ENCODE data around the gene KIAA0319L.

KIAA0319L gene

DNA sequence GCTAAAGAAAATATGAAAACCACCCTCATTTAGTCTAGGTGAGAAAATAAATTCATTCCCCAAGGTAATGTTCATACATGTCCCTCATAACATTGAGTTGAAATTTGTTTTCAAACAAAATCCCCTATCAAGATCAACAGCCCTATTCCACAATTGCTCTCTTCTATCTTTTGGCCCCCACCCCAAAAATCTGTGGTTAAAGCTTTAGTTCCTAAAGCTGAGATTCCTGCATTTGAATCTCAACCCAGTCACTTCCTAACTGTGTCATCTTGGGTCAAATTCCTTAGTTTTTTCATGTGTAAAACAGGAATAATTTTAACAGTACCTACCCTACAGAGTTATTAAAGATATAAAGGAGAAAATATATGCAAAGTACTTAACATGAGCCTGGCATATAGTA, 22.0 kb downstream of the KIAA0319L start:
- DNase-seq: no peak

DNA sequence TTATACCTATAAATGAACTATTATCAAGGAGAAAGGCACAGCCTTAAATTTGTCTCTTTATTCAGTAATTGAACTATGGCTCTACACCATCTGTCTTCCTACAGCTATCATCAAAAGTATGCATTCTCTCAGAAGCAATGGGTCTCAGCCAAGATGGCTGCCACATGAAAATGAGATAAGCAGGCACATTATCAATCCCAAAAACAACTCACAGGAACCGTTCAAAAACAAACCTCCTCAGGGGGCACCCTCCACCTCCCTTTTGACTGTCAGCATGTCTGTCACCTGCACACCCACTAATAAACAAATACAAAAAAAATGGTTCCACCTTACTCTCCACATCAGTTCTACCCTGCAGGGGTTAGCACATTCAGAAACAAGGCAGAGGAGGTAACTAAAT, 23.6 kb downstream of the KIAA0319L start:
- DNase-seq: no peak

DNA sequence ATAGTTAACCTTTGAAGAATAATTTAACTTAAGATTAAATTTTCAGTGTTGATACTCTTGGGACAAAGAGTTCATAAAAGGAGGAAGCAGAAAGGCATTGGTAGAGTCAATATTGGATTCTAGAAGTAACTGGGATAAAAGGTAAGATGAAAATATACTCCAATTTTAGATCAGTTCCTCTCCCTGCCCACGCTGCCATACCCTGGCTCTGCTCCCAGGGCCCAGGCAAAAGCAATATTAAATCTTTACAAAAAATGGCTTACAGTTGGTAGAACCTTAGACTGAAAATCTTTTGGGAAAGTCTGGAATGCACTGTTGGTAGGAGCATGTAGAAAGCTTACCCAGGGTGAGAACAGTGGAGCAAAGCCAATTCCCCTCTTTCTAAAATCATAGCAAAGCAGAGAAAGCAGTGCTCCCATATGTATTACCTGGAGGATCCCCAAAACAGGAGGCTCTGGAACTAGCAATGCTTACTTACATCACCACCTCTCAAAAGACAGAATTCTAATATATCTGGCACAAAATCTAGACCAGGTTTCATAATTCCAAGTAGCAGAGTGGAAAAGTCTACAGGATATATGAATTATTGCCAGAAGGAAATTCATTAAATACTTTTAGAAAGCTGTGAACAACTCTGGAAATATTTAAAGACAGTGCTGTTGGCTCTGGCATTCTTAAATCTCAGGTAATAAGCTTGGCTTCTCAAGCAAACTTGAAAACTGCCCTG, 24.5 kb downstream of the KIAA0319L start:
- DNase-seq: no peak

DNA sequence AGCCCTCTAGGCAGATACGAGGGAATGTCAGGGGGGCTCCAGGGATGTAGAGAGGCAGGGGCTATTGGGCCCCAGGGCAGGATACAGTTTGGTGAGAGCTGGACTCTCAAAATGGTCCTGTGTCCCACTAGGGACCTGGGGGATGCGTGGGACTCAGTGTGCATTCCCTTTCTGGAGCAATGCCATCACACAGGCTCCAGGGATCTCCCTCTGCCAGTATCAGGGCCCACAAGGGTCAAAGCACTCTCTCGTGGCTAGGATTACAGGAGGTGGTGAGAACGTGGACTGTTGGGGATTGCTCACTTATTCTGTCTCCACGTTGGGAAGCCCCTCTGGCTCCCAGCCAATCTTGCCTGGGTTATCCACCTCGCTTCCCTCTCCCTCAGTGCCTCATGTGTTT, 25.8 kb downstream of the KIAA0319L start:
- DNase-seq: no peak

DNA sequence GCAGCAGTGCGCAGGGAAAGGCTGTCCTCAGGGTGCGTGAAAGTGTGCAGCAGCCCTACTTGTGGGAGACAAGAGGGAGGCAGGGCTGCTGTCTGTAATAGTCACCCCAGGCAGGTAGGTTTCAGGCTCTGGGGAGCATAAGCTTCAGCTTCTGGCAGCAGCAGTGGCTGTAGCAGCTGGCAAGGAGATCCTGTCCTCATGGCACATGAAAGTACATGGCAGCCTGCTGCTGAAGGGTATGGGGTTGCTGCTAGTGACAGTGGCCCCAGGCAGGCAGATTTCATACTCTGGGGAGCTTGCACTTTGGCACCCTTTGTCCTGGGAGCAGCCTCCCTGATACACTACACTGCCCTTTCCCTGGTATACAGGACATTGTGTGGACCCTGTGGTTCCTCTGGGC, 26.3 kb downstream of the KIAA0319L start:
- DNase-seq: no peak

GRCh38 chr1:35530168-35530567, 27.0 kb downstream of the KIAA0319L start:
- DNase-seq: no peak

DNA sequence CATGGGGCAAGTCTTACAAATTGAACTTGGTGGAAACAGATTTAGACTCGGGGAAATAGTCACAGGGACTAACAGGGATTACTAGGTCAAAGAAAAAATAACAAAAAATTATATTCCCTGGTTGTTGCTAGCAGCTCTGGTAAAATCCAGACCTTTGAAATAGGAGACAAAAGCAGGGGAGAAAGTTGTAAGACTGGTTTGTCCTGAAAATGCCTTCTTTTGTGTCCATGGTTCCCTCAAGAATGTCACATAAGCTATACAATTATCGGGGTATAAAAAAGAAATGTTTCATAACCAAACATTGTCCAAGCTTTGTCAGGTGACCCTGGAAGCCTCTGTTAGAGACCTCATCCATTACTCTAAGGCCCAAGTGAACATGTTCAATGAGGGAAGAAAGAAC, 33.1 kb downstream of the KIAA0319L start:
- no peak for DNase-seq

DNA sequence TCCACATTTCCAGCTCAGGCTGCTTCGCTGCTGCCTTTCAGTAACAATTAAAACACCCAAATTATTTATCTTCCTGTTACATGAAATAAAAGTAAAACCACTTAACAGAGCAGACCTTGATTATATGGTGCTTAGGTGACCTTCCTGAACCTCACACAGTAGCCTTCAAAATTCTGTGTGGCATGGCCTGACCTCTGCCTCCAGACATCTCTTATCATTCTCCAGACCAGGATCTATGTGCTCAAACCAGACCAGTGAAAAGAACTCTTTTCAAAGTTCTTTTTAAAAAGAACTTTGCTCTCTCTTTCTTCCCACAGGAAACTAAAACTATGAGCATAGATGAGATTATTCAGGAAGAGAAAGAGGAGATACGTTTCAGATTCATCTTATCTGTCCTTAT, 37.8 kb downstream of the KIAA0319L start:
- no peak for DNase-seq

DNA sequence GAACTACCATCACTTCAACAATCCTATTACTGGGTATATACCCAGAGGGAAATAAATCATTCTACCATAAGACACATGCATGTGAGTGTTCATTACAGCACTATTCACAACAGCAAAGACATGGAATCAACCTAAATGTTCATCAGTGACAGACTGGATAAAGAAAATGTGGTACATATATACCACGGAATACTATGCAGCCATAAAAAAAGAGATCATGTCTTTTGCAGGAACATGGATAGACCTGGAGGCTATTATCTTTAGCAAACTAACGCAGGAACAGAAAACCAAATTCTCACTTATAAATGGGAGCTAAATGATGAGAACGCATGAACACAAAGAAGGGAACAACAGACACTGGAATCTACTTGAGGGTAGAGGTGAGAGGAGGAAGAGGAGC, 39.0 kb downstream of the KIAA0319L start:
- no peak for DNase-seq

GRCh38 chr1:35511305-35511704, 45.9 kb downstream of the KIAA0319L start:
- DNase-seq: no peak

- no peak for DNase-seq
These were observed 47.6 kb downstream of the KIAA0319L start for GRCh38 chr1:35509558-35509957.

GRCh38 chr1:35507947-35508346, 49.3 kb downstream of the KIAA0319L start:
- DNase-seq: no peak

DNA sequence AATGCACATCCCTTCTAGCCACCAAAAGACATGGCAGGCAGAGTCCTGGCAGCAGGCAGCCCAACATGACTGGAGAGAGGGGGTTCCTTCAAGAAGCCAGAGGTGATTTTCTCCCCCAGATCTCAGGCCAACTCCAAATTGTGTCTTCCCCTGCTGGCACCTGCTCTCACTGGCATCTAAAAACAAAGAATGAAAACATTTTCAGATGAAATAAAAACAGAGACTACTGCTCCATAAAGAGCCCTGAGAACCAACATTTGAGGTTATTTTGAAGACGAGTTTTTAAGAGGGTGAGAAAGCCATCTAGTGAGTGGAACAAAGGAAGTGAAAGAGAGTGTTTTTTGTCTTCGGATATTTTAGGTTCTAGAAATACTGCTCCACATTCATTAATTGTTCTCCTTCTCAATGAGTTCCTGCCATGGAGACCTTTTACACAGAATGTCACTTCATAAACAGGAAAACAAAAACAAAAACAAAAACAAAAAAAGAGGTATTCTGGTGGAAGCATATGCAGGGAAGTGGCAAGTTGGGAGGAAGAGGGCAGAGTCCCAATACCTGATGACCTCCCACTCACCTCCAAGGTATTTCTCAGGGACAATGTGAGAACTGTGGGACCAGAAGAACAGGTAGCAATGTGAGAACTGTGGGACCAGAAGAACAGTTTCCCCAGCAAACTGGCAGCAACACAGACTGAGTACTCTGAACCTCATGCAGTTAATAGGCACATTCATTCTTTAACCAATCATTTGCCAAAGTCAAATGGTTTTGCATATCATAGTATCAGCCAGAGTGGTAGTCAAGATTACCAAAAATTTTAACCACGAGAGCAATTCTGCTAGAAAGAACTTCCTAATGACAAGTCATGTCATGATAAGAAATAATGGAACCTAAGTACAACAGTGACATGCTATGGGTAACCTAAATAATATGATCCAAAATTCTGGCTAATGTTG, 50.0 kb downstream of the KIAA0319L start:
- no peak for DNase-seq

DNA sequence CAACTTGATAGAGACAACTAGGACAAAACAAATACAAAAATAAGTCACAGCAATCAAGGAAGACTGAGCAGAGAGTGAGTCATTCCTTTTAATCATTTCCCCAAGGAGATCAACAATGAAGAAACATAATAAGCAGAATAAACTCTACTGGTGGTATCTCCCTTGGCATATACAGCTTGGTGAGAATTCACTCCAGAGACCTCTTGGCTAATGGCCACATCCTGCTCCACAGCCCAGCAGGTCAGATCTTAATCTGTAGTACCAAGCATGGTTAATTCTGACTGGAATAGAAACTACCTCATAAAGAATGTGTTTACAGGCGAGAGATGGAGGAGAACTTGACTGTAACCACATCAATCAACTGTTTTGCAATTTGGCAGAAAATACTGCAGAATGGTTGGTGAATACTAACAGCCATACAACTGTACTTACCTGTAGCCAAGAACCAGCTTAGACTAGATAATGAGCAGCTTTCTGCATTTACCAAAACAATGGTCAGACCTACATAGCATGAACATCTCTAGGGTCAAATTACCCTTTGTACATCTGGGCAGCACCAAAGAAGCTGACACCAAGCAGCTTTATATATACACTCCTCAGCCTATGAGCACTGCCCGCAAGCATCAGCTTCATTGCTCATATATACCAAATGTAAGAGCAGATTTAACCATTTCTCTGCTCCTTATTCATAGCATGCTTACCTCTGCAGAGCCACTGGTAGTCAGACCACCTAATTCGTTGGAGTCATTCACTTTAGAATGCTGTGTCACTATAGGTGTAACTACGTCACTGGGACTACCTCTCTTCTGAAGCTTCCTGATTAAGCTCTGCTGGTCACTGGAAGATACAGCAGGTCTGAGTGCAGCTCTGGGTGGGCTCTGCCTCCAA, 51.0 kb downstream of the KIAA0319L start:
- peak; percentile 55 for DNase-seq

- no peak for DNase-seq
These were observed 55.0 kb downstream of the KIAA0319L start for GRCh38 chr1:35502242-35502641.

GRCh38 chr1:35500439-35500838, 56.8 kb downstream of the KIAA0319L start:
- no peak for DNase-seq

DNA sequence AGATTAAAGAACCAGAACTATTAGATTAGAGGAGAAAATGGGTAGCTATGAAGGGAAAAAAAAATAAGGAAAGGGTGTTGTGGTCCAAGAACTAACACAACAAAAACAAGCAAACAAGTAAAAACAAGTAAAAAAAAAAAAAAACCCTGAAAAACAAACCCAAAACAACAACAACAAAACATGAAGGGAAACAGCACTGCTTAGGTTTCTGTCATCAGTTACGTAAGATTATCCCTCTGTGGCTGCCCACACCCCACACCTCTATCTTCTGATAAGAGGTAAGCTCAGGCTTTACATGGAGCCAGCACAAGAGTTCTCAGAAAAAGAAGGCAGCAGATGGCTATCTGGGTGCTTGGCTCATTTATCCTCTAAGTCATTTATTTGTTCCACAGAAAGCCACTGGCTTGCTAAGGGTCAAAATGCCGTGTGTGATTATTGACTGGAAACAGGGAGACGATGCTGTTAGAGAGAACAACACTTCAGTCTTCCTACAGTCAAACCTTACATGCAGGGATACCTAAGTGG, 57.5 kb downstream of the KIAA0319L start:
- peak; percentile 56 for DNase-seq

DNA sequence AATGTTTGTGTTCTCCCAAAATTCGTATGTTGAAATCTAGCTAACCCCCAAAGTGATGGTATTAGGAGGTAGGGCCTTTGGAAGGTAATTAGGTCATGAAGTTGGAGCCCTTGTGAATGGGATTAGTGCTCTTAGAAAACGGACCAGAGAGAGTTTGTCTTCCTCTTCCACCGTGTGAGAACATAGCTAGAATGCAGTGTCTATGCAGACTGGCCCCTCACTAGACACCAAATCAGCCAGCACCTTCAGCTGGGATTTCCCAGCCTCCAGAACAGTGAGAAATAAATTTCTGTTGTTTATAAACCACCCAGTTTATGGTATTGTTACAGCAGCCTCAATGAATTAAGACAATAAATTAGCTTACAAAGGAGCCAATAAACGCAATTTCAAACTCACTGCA, 58.0 kb downstream of the KIAA0319L start:
- DNase-seq: no peak

DNA sequence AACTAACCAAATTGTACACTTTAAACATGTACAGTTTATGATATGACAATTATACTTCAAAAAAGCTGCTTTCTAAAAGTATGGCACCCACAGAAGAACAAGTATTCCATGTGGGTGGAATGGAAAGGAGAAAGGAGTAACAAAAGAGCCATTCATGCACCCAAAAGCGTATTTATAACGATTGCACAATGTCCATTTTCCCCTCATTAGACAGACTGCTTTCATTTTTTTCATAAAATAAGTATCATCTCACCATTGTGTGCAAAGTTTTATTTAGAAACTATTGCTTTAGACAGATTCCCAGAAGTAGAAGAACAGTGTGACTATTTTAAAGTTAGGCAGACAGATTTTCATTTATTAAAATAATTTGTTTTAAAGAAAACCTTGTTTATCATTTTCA, 59.6 kb downstream of the KIAA0319L start:
- DNase-seq: no peak

DNA sequence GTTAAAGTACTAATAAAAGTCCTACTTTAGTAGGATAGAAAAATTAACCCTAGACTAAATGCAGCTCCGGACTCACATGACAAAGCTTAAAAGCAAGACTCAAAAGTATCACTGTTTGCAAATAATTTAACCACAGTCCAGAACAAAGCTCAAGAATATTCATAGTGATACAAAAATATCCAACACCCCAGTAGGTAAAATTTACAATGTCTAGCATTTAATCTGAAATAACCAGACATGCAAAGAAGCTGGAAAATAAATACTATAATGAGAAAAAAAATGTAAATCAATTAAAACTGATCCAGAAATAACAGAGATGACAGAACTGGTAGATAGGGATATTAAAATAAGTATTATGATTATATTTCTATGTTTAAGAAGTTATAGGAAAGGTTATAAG, 67.0 kb downstream of the KIAA0319L start:
- no peak for DNase-seq

- DNase-seq: no peak
These were observed 68.9 kb downstream of the KIAA0319L start for GRCh38 chr1:35488336-35488735.

DNA sequence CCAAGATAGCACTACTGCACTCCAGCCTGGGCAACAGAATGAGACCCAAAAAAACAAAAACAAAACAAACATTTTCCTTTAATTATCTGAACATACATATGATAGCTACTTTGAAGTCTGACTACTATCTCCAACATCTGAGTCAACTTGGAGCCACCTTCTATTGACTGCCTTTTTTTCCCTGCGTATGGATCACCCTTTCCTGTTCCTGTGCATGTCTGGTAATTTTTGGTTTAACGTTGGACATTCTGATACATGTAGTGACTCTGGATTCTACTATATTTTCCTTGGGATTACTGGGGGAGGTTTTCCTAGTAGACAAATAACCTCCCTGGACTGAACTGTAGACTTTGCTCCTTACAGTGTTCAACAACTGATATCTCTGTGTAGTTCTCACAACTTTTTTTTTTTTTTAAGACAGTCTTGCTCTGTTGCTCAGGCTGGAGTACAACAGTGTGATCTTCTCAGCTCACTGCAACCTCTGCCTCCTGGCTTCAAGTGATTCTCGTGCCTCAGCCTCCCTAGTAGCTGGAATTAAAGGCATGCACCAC, 70.3 kb downstream of the KIAA0319L start:
- no peak for DNase-seq

- no peak for DNase-seq
These were observed 76.0 kb downstream of the KIAA0319L start for GRCh38 chr1:35481229-35481628.

Data from GF-D8 (cell line).